SK-N-SH (cell line): ENCODE results near the gene GABRG3. TPM values are rescaled to one million over a fixed set of nuclear protein-coding genes. Genes with fewer than 3 reads are reported as not detected.

Experiments used
- CTCF ChIA-PET: fragments of 300-600, 350-600 bp; formaldehyde crosslinking; extraction: SDS; loops from one replicate; lab custom pipeline; 2021; lab: Yijun Ruan, JAX
- POLR2A ChIA-PET: fragments of 350-600 bp; sonication (Branson Sonifier 250); formaldehyde crosslinking; extraction: SDS; loops from one replicate; lab custom pipeline; 2020; ENCODE audit warnings: antibody characterized with exemption, inconsistent platforms; lab: Yijun Ruan, JAX
- DNase-seq: peaks from one replicate; pipeline ENCODE4 v3.0.0; 2012
- H2AFZ ChIP-seq: fragments of 200-600 bp; sonication (generic); 2 replicates; pipeline ENCODE4 v1.8.1; 2016; ENCODE audit warnings: antibody characterized with exemption, mild to moderate bottlenecking, low read depth
- H3F3A ChIP-seq: fragments of 200-600 bp; sonication (generic); replicated peaks from 2 replicates; pipeline ENCODE3; 2016; ENCODE audit warnings: antibody characterized with exemption, mild to moderate bottlenecking; ENCODE audit not compliant: insufficient read depth
- H3K27ac ChIP-seq, 2 experiments: fragments of 200-500 bp in 1 of 2; fragments of 200-600 bp in 1 of 2; sonication (Bioruptor generic) in 1 of 2; sonication (generic), shearing (Covaris generic) in 1 of 2; 2 replicates each; pipeline versions ENCODE4 v1.5.1 to v1.6.1; 2014 to 2016; ENCODE audit warnings: low read depth in 2 of 2, inconsistent platforms in 1 of 2, low read length in 1 of 2, mild to moderate bottlenecking in 1 of 2, mixed read lengths in 1 of 2
- H3K27me3 ChIP-seq: fragments of 200-600 bp; sonication (generic), shearing (Covaris generic); 2 replicates; pipeline ENCODE4 v1.6.1; 2016; ENCODE audit warnings: mixed run types; ENCODE audit not compliant: insufficient read depth
- H3K36me3 ChIP-seq, 2 experiments: fragments of 200-500 bp in 1 of 2; fragments of 200-600 bp in 1 of 2; sonication (Bioruptor generic) in 1 of 2; sonication (generic) in 1 of 2; replicated peaks in 1 of 2; 2 replicates each; pipeline versions ENCODE3 to v1.5.1; 2014 to 2016; ENCODE audit warnings: low read length in 1 of 2, mild to moderate bottlenecking in 1 of 2; ENCODE audit not compliant: insufficient read depth in 2 of 2, control insufficient read depth in 1 of 2
- H3K4me1 ChIP-seq, 2 experiments: fragments of 200-500 bp in 1 of 2; fragments of 200-600 bp in 1 of 2; sonication (Bioruptor generic) in 1 of 2; sonication (generic), shearing (Covaris generic) in 1 of 2; 2 replicates each; pipeline versions ENCODE4 v1.5.1 to v1.6.1; 2014 to 2016; ENCODE audit warnings: low read depth in 1 of 2, low read length in 1 of 2, mixed run types in 1 of 2; ENCODE audit not compliant: insufficient read depth in 2 of 2, control insufficient read depth in 1 of 2
- H3K4me2 ChIP-seq: fragments of 200-600 bp; sonication (generic), shearing (Covaris generic); 2 replicates; pipeline ENCODE4 v1.6.1; 2017; ENCODE audit warnings: mixed run types
- H3K4me3 ChIP-seq, 2 experiments: fragments of 200-500 bp in 1 of 2; fragments of 200-600 bp in 1 of 2; sonication (Bioruptor generic) in 1 of 2; sonication (generic), shearing (Covaris generic) in 1 of 2; 2 replicates each; pipeline versions ENCODE4 v1.5.1 to v1.8.1; 2014 to 2016; ENCODE audit warnings: low read depth in 2 of 2, inconsistent platforms in 1 of 2, low read length in 1 of 2, mild to moderate bottlenecking in 1 of 2, mixed read lengths in 1 of 2, moderate library complexity in 1 of 2
- H3K79me2 ChIP-seq: fragments of 200-600 bp; sonication (generic); 2 replicates; pipeline ENCODE4 v1.8.1; 2017; ENCODE audit warnings: mild to moderate bottlenecking; ENCODE audit not compliant: insufficient read depth
- H3K9ac ChIP-seq: fragments of 200-600 bp; sonication (generic); 2 replicates; pipeline ENCODE4 v1.6.1; 2017; ENCODE audit warnings: mixed run types
- H3K9me2 ChIP-seq: fragments of 200-600 bp; sonication (generic); 2 replicates; pipeline ENCODE4 v1.6.1; 2017; ENCODE audit warnings: mixed run types
- H3K9me3 ChIP-seq: fragments of 200-600 bp; sonication (generic); 2 replicates; pipeline ENCODE4 v1.6.1; 2017; ENCODE audit warnings: mixed run types, mild to moderate bottlenecking, moderate library complexity
- H4K20me1 ChIP-seq: fragments of 200-600 bp; sonication (generic); 2 replicates; pipeline ENCODE4 v1.6.1; 2017; ENCODE audit warnings: mild to moderate bottlenecking, mixed run types; ENCODE audit not compliant: insufficient read depth
- CHD2 ChIP-seq: fragments of 150-350 bp; IDR thresholded peaks from 2 replicates; pipeline ENCODE4 v1.6.1; 2018; ENCODE audit warnings: low read length; ENCODE audit not compliant: partially characterized antibody
- EZH2phosphoT487 ChIP-seq: fragments of 200-600 bp; sonication (generic); IDR thresholded peaks from 2 replicates; pipeline ENCODE4 v1.6.1; 2017; ENCODE audit warnings: low read depth, mixed run types, mild to moderate bottlenecking, antibody characterized with exemption, moderate library complexity, borderline replicate concordance
- FOSL2 ChIP-seq: IDR thresholded peaks from 2 replicates; pipeline ENCODE4 v1.4.0; 2012; ENCODE audit warnings: low read depth, mild to moderate bottlenecking, moderate library complexity, borderline replicate concordance
- FOXJ3 ChIP-seq: sonication (generic); formaldehyde crosslinking; IDR thresholded peaks from 2 replicates; pipeline ENCODE4 v1.5.1; 2020; ENCODE audit warnings: mild to moderate bottlenecking, missing genetic modification reagents
- GABPA ChIP-seq: IDR thresholded peaks from 2 replicates; pipeline ENCODE4 v1.4.0; 2012; ENCODE audit warnings: low read depth, mild to moderate bottlenecking
- GATA2 ChIP-seq: sonication (generic); formaldehyde crosslinking; IDR thresholded peaks from 2 replicates; pipeline ENCODE4 v1.5.0; 2020; ENCODE audit warnings: mild to moderate bottlenecking, missing genetic modification reagents
- JUND ChIP-seq: IDR thresholded peaks from 2 replicates; pipeline ENCODE4 v1.4.0; 2012
- MEF2A ChIP-seq: IDR thresholded peaks from 2 replicates; pipeline ENCODE4 v1.4.0; 2012; ENCODE audit warnings: low read depth, borderline replicate concordance
- MXI1 ChIP-seq: IDR thresholded peaks from 2 replicates; pipeline ENCODE4 v1.6.1; 2012; ENCODE audit warnings: mild to moderate bottlenecking, low read depth, low read length, improper control_type of control experiment
- NRF1 ChIP-seq: IDR thresholded peaks from 2 replicates; pipeline ENCODE4 v1.6.1; 2012; ENCODE audit warnings: low read depth, mild to moderate bottlenecking, low read length
- POLR2AphosphoS5 ChIP-seq: IDR thresholded peaks from 2 replicates; pipeline ENCODE4 v1.6.1; 2012; ENCODE audit warnings: low read depth, low read length
- RAD21 ChIP-seq: IDR thresholded peaks from 2 replicates; pipeline ENCODE4 v1.6.1; 2012; ENCODE audit warnings: mild to moderate bottlenecking, low read length
- RCOR1 ChIP-seq: fragments of 150-350 bp; IDR thresholded peaks from 2 replicates; pipeline ENCODE4 v1.6.1; 2017; ENCODE audit warnings: antibody characterized with exemption, low read length
- RXRA ChIP-seq: IDR thresholded peaks from 2 replicates; pipeline ENCODE4 v1.4.0; 2012; ENCODE audit warnings: low read depth, mild to moderate bottlenecking, borderline replicate concordance
- SIN3A ChIP-seq: IDR thresholded peaks from 2 replicates; pipeline ENCODE4 v1.6.1; 2012; ENCODE audit warnings: low read depth, mild to moderate bottlenecking, low read length, moderate library complexity, borderline replicate concordance
- SMC3 ChIP-seq: IDR thresholded peaks from 2 replicates; pipeline ENCODE4 v1.6.1; 2012; ENCODE audit warnings: low read depth, low read length, improper control_type of control experiment
- YY1 ChIP-seq: IDR thresholded peaks from 2 replicates; pipeline ENCODE4 v1.4.0; 2012; ENCODE audit warnings: low read depth, mild to moderate bottlenecking
- WGBS: methylation state at CpG from one replicate; pipeline ENCODE4 v1.1.6; 2017; ENCODE audit warnings: low lambda C conversion rate; 5-methylcytosine and 5-hydroxymethylcytosine counted together
- polyA plus RNA-seq, 3 experiments: library from polyadenylated mRNA; depleted of rRNA; stranded (reverse); fragments of >200 nt; gene quantifications; 2 replicates each; pipeline ENCODE4 v1.2.3, GENCODE V29; 2012
- TF ChIP-seq, protein P1 (sequence below): IDR thresholded peaks from 2 replicates; pipeline ENCODE4 v1.4.0; 2012; ENCODE audit warnings: low read depth, borderline replicate concordance
- TF ChIP-seq, protein P2 (sequence below): IDR thresholded peaks from 2 replicates; pipeline ENCODE4 v1.4.0; 2012; ENCODE audit warnings: low read depth, borderline replicate concordance
- TF ChIP-seq, protein P3 (sequence below): fragments of 150-350 bp; IDR thresholded peaks from 2 replicates; pipeline ENCODE4 v1.6.1; 2017; ENCODE audit warnings: antibody characterized with exemption, low read length, low read depth, borderline replicate concordance

Gene GABRG3
- polyA plus RNA-seq, 1 of the 3 experiments (the other 2 are of a cell fraction) = not detected

DNA sequence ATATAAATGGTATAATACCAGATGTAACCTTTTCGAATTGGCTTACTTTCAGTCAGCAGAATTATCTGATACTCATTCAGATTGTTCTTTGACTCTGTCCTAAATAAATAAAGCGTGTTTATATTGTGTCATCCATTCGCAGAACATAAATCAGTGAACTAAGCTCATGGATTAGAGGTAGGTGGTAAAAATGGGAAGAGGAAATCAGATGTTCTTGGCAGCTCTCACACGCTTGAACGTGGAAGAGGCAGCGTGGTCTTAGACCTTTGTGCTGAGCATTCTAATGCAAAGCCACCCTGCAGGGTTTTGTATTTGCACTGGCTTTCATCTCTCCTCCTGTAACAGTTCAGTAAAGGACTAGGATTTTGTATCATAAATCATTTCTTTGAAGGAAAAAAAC is 441.4 kb downstream of the GABRG3 start:
- no peak overlapping the region for H2AFZ ChIP-seq
- no peak overlapping the region for H3K27ac ChIP-seq
- WGBS = 26% methylated on average over 6 of the region's 6 CpGs
- no peaks in the 10 kb centered on the region for H4K20me1 ChIP-seq
- ChIA-PET POLR2A (no interaction called here), CTCF (no interaction called here)
- H3K4me3 ChIP-seq = no peak overlapping the region
- H3K9me3 ChIP-seq = 0 out of 2 replicates have a peak, but pooled peaks cover 6% of the 10 kb centered on the region
- no peaks in the 10 kb centered on the region for H3F3A ChIP-seq
- no peaks in the 10 kb centered on the region for H3K79me2 ChIP-seq
- H3K4me2 ChIP-seq = no peak overlapping the region
- no peaks in the 10 kb centered on the region for H3K27me3 ChIP-seq
- no peak for DNase-seq
- no peak overlapping the region for H3K9ac ChIP-seq
- TF ChIP-seq MEF2A (no peak), CHD2 (no peak), JUND (no peak), SMC3 (no peak), RXRA (no peak), RAD21 (no peak), FOXJ3 (CRISPR knock-in tag) (no peak), GATA2 (no peak), NRF1 (no peak), SIN3A (no peak)
- TF ChIP-seq, protein P1, sequence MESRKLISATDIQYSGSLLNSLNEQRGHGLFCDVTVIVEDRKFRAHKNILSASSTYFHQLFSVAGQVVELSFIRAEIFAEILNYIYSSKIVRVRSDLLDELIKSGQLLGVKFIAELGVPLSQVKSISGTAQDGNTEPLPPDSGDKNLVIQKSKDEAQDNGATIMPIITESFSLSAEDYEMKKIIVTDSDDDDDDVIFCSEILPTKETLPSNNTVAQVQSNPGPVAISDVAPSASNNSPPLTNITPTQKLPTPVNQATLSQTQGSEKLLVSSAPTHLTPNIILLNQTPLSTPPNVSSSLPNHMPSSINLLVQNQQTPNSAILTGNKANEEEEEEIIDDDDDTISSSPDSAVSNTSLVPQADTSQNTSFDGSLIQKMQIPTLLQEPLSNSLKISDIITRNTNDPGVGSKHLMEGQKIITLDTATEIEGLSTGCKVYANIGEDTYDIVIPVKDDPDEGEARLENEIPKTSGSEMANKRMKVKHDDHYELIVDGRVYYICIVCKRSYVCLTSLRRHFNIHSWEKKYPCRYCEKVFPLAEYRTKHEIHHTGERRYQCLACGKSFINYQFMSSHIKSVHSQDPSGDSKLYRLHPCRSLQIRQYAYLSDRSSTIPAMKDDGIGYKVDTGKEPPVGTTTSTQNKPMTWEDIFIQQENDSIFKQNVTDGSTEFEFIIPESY = no peak
- TF ChIP-seq, protein P2, sequence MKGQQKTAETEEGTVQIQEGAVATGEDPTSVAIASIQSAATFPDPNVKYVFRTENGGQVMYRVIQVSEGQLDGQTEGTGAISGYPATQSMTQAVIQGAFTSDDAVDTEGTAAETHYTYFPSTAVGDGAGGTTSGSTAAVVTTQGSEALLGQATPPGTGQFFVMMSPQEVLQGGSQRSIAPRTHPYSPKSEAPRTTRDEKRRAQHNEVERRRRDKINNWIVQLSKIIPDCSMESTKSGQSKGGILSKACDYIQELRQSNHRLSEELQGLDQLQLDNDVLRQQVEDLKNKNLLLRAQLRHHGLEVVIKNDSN = no peak
- TF ChIP-seq, protein P3, sequence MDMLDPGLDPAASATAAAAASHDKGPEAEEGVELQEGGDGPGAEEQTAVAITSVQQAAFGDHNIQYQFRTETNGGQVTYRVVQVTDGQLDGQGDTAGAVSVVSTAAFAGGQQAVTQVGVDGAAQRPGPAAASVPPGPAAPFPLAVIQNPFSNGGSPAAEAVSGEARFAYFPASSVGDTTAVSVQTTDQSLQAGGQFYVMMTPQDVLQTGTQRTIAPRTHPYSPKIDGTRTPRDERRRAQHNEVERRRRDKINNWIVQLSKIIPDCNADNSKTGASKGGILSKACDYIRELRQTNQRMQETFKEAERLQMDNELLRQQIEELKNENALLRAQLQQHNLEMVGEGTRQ = no peak
- no peaks in the 10 kb centered on the region for H3K36me3 ChIP-seq
- H3K4me1 ChIP-seq = no peaks in the 10 kb centered on the region; a peak in 1 of 4 replicates
- H3K9me2 ChIP-seq = no peaks in the 10 kb centered on the region

DNA sequence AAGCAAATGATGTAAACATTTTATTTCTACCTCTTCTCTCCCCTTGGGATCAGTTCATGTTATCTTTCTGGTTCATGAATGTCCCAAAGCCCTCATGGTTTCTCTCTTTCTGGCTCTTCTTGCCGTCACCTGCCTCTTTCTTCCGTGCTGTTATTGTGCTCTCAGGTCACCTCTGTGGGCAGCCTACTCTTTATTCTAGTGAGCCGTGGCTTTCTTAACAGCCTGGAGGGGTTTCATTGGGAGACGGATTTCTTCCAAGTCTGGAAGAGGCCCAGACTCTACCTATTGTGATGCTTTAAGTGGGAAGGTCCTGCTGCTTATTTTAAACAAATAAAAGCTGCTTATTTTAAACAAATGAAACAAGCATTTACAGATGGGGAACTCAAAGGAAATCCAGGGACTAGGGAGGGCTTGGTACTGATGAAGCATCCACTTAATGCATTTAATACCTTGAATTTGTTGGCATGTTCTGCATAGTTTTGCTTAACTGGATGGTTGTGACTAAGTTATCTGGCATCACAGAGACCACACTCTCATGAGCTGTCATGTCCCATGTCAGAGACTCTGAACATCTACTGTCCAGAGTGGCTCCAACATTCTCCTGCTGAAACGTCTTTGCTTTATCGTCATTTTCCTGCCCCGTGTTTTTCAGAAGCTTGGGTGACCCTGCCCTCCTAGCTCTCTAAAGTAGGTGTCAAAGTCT is 443.3 kb downstream of the GABRG3 start:
- no peaks in the 10 kb centered on the region for H4K20me1 ChIP-seq
- H3K79me2 ChIP-seq = no peaks in the 10 kb centered on the region
- CTCF ChIA-PET = no interaction called here

More for the DNA sequence above, 443.3 kb downstream of the GABRG3 start:
- no peaks in the 10 kb centered on the region for H3K27me3 ChIP-seq
- no peak for DNase-seq
- no peak overlapping the region for H2AFZ ChIP-seq
- 41% methylated on average over 7 of the region's 7 CpGs for WGBS
- no peaks in the 10 kb centered on the region for H3F3A ChIP-seq
- no peak overlapping the region for H3K9ac ChIP-seq
- no peak overlapping the region for H3K4me3 ChIP-seq
- H3K4me1 ChIP-seq = no peaks in the 10 kb centered on the region; a peak in 1 of 4 replicates
- H3K4me2 ChIP-seq = no peak overlapping the region
- H3K9me2 ChIP-seq = no peaks in the 10 kb centered on the region
- 0 out of 2 replicates have a peak, but pooled peaks cover 6% of the 10 kb centered on the region for H3K9me3 ChIP-seq
- TF ChIP-seq FOSL2 = no peak
- TF ChIP-seq YY1 = no peak
- TF ChIP-seq FOXJ3 (CRISPR knock-in tag) = no peak
- TF ChIP-seq MXI1 = no peak
- TF ChIP-seq GABPA = no peak
- TF ChIP-seq RCOR1 = no peak
- no peak for TF ChIP-seq POLR2AphosphoS5
- TF ChIP-seq EZH2phosphoT487 = no peak
- TF ChIP-seq, all 33 proteins: peak for 0
- no peaks in the 10 kb centered on the region for H3K36me3 ChIP-seq
- no peak overlapping the region for H3K27ac ChIP-seq
- POLR2A ChIA-PET = no interaction called here
